Vagina (tissue), 2 donors: ENCODE results near the gene ACACA. TPM values are rescaled to one million over a fixed set of nuclear protein-coding genes. Genes with fewer than 3 reads are reported as not detected.

Experiments
- DNase-seq, 2 donors: peaks; one replicate each; pipeline ENCODE4 v3.0.0-alpha.2; 2017; ENCODE audit errors: extremely low spot score in 2 of 2
- H3K27ac ChIP-seq: fragments of 200-600 bp; sonication (generic); one replicate; pipeline ENCODE4 v1.5.1; 2019
- H3K27me3 ChIP-seq: fragments of 200-600 bp; sonication (generic); one replicate; pipeline ENCODE4 v1.5.1; 2019
- H3K36me3 ChIP-seq, 2 donors: fragments of 200-600 bp; sonication (generic); one replicate each; pipeline ENCODE4 v1.5.1; 2017 to 2019
- H3K4me1 ChIP-seq: fragments of 200-600 bp; sonication (generic); one replicate; pipeline ENCODE4 v1.5.1; 2019
- H3K4me3 ChIP-seq, 2 donors: fragments of 200-600 bp; sonication (generic); 1 replicate in 1 of 2; 2 replicates in 1 of 2; pipeline ENCODE4 v1.5.1; 2016 to 2019
- H3K9me3 ChIP-seq: fragments of 200-600 bp; sonication (generic); one replicate; pipeline ENCODE4 v1.5.1; 2019
- POLR2A ChIP-seq, 2 donors: fragments of 450-650 bp; IDR thresholded peaks; one replicate each; pipeline ENCODE4 v1.6.1; 2017; ENCODE audit warnings: antibody characterized with exemption in 2 of 2, mild to moderate bottlenecking in 2 of 2, moderate library complexity in 2 of 2
- POLR2AphosphoS5 ChIP-seq, 2 donors: sonication (generic); formaldehyde crosslinking; IDR thresholded peaks; one replicate each; pipeline ENCODE4 v1.9.0; 2017; ENCODE audit warnings: antibody characterized with exemption in 2 of 2, mild to moderate bottlenecking in 2 of 2, low read depth in 1 of 2; ENCODE audit not compliant: insufficient read depth in 1 of 2
- intact Hi-C: fragments of 100-400 bp; cut with DNase I; formaldehyde crosslinking; loops from one replicate; pipeline ENCODE4 v1.15.1; 2023
- total RNA-seq: library from RNA; depleted of rRNA; stranded (reverse); fragments of >200 nt; gene quantifications from one replicate; pipeline ENCODE4 v1.2.3, GENCODE V29; 2016
- TF ChIP-seq, protein P1 (sequence below), 3 experiments: fragments of 450-650 bp in 2 of 3; fragments of 200-600 bp in 1 of 3; sonication (generic) in 1 of 3; IDR thresholded peaks; one replicate each; pipeline ENCODE4 v1.5.1; 2017 to 2019; ENCODE audit warnings: antibody characterized with exemption in 3 of 3, mild to moderate bottlenecking in 2 of 3, moderate library complexity in 2 of 3

The ACACA gene
- total RNA-seq, 1 donor from 2014 or later, result 44.7 TPM

DNA sequence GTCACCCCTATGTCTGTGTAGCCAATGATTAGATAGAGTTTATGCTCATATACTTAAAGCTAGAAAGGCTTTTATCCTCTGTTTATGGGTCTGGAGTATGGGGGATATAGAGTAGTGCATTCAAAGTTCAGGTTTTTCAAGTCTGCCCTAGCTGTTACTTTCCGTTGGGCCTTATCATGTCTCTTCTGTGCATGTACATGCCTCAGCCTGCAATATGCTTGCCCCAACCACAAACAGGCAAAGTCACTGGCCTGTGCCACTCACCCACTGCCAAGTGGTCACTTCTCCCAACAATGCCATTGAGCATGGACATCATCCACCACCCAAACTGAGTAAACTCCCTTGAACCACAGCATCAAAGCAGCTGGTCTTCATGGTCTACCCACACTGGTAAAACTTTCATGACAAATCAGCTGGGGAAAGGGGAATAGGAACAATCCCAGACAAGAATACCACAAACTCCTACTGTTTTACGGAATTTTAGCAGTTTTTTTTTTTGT lies 101.2 kb downstream of the ACACA start:
- Histone ChIP-seq H3K9me3 (no peaks in the 10 kb centered on the region), H3K36me3 (peaks cover 0 to 5% of the 10 kb centered on the region in 2 donors), H3K27me3 (no peaks in the 10 kb centered on the region), H3K27ac (no peak overlapping the region), H3K4me1 (peaks cover 13% of the 10 kb centered on the region), H3K4me3 (no peak overlapping the region)
- intact Hi-C loops, result no loop called here
- DNase-seq, result no peak
- no peak for TF ChIP-seq POLR2A (IDR thresholded peaks at IDR 0.05)
- TF ChIP-seq POLR2AphosphoS5 (IDR thresholded peaks at IDR 0.05; ENCODE audit: insufficient read depth in 1 of 2, low read depth in 1 of 2), result no peak
- TF ChIP-seq, protein P1, sequence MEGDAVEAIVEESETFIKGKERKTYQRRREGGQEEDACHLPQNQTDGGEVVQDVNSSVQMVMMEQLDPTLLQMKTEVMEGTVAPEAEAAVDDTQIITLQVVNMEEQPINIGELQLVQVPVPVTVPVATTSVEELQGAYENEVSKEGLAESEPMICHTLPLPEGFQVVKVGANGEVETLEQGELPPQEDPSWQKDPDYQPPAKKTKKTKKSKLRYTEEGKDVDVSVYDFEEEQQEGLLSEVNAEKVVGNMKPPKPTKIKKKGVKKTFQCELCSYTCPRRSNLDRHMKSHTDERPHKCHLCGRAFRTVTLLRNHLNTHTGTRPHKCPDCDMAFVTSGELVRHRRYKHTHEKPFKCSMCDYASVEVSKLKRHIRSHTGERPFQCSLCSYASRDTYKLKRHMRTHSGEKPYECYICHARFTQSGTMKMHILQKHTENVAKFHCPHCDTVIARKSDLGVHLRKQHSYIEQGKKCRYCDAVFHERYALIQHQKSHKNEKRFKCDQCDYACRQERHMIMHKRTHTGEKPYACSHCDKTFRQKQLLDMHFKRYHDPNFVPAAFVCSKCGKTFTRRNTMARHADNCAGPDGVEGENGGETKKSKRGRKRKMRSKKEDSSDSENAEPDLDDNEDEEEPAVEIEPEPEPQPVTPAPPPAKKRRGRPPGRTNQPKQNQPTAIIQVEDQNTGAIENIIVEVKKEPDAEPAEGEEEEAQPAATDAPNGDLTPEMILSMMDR (IDR thresholded peaks at IDR 0.05), result no peak

DNA sequence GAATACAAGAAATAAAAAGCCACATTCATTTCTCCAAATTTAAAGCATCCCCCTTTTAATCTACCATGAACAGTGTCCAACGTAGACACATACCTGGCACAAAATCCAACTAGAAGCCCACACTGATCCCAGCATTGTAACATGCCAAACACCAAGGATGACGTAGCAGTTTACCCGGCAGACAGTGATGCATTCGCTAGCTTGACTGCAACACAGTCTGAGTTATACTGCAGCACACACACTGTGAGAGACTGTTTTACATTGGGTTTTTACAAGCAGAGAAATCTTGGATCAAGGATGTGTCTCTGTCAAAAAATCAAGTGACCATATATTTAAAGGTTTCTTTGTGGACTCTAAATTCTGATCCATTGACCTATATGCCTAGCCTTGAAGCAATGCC lies 105.3 kb downstream of the ACACA start:
- H3K27me3 ChIP-seq, result no peaks in the 10 kb centered on the region
- peaks cover 0 to 5% of the 10 kb centered on the region in 2 donors for H3K36me3 ChIP-seq
- no peak overlapping the region for H3K27ac ChIP-seq
- no peaks in the 10 kb centered on the region for H3K9me3 ChIP-seq
- intact Hi-C loops, result no loop called here
- DNase-seq, result no peak
- H3K4me1 ChIP-seq, result peaks cover 31% of the 10 kb centered on the region
- no peak overlapping the region for H3K4me3 ChIP-seq
- TF ChIP-seq, protein P1 (IDR thresholded peaks at IDR 0.05), result no peak
- TF ChIP-seq POLR2A (IDR thresholded peaks at IDR 0.05) (no peak), POLR2AphosphoS5 (IDR thresholded peaks at IDR 0.05; ENCODE audit: insufficient read depth in 1 of 2, low read depth in 1 of 2) (no peak)

DNA sequence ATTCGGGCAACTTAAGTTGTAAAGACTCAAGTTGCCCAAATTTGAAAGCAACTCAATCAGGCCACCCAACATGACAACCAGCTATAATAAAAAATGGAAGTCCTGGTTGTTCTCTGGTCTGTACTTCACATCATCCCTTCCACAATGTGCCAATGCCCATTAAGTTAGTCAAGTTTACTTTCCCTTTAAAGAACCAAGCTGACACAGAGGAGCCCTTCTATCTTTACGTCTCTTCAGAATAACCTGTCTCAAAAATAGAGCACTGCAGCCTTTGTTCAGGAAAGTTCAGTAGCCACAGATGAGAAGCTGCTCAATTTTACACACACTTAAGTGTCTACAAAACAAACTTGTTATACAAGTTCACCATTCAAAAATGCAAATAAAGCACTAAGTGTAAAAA lies 106.0 kb downstream of the ACACA start:
- H3K9me3 ChIP-seq, result no peaks in the 10 kb centered on the region
- H3K27ac ChIP-seq, result no peak overlapping the region
- peaks cover 31% of the 10 kb centered on the region for H3K4me1 ChIP-seq
- H3K27me3 ChIP-seq, result no peaks in the 10 kb centered on the region
- TF ChIP-seq POLR2A (IDR thresholded peaks at IDR 0.05) (no peak), POLR2AphosphoS5 (IDR thresholded peaks at IDR 0.05; ENCODE audit: insufficient read depth in 1 of 2, low read depth in 1 of 2) (no peak)
- TF ChIP-seq, protein P1 (IDR thresholded peaks at IDR 0.05), result no peak
- no peak for DNase-seq
- H3K4me3 ChIP-seq, result no peak overlapping the region
- intact Hi-C loops, result no loop called here
- H3K36me3 ChIP-seq, result peaks cover 0 to 5% of the 10 kb centered on the region in 2 donors

DNA sequence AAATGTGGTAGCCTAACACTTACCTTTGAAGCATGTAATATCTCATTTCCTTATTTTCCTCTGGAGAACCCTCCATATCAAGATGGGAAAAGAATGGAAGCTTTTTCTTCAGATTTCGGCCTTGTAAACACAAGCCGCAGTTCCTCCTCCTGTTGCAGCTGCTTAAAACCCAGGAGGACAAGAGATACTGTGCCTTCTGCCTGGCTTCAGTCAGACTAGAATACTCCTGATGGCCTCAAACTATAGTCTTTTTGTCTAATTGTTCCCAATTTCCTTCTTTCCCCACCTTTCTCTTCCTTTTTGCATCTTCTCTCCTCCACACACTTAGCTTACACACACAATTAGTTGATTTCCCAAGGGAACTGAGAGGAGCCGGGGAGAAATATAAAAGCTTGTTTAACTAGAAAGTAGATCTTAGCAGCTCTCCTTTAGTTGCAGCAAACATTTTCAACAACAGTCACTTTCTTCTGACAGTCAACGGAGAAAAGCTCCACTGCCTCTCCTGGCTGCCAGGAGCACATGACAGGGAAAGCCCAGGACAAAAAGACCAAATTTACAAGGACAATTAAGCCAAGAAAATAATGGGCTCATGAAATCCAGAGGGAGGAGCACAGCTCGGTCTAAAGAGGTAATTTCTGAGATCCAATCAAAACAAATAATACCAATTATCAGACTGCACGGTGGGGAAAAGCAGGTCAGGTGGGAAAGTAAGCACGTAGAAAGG lies 107.2 kb downstream of the ACACA start:
- no peaks in the 10 kb centered on the region for H3K27me3 ChIP-seq
- peak overlapping the region; percentile 27 for H3K27ac ChIP-seq
- H3K9me3 ChIP-seq, result no peaks in the 10 kb centered on the region
- no peak for DNase-seq
- TF ChIP-seq, protein P1 (IDR thresholded peaks at IDR 0.05), result no peak
- TF ChIP-seq POLR2A (IDR thresholded peaks at IDR 0.05) (no peak), POLR2AphosphoS5 (IDR thresholded peaks at IDR 0.05; ENCODE audit: insufficient read depth in 1 of 2, low read depth in 1 of 2) (no peak)
- H3K4me1 ChIP-seq, result peaks cover 31% of the 10 kb centered on the region
- no peak overlapping the region for H3K4me3 ChIP-seq
- H3K36me3 ChIP-seq, result peaks cover 0 to 5% of the 10 kb centered on the region in 2 donors
- intact Hi-C loops, result no loop called here

DNA sequence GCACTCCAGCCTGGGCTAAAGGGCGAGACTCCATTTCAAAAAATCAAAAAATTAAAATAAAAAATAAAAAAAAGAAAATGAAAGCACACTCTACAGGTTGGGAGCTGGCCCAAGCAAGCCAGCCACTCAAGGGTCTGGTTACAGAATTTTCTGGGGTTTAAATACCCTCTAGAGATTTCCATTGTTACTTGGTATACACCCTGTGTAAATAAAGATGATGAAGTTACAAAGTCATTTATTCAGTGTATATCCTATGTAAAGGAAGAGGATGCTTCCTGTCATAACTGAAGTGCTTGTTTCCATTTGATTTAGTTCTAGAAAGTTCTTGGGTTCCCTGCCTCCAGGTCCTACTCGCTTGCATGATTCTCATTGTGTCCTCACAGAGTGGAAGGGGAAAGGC lies 110.7 kb downstream of the ACACA start:
- H3K4me3 ChIP-seq, result no peak overlapping the region
- no peak overlapping the region for H3K27ac ChIP-seq
- H3K36me3 ChIP-seq, result no peaks in the 10 kb centered on the region
- H3K27me3 ChIP-seq, result no peaks in the 10 kb centered on the region
- intact Hi-C loops, result no loop called here
- TF ChIP-seq POLR2AphosphoS5 (IDR thresholded peaks at IDR 0.05; ENCODE audit: insufficient read depth in 1 of 2, low read depth in 1 of 2) (no peak), POLR2A (IDR thresholded peaks at IDR 0.05) (no peak)
- TF ChIP-seq, protein P1 (IDR thresholded peaks at IDR 0.05), result no peak
- DNase-seq, result no peak
- H3K4me1 ChIP-seq, result peaks cover 22% of the 10 kb centered on the region
- no peaks in the 10 kb centered on the region for H3K9me3 ChIP-seq
